Lung (tissue), 12 donors: Measurements from ENCODE around the gene MAP7D3. TPM values are rescaled to one million over a fixed set of nuclear protein-coding genes. Genes with fewer than 3 reads are reported as not detected.

Experiments used
- ATAC-seq: fragments of 200-7000 bp; cut with Tn5 transposase; one replicate; pipeline ENCODE4 v1.9.1; 2020; ENCODE audit warnings: moderate number of reproducible peaks; ENCODE audit not compliant: insufficient read depth, low FRiP score
- DNase-seq, 3 donors: peaks; one replicate each; pipeline ENCODE4 v3.0.0-alpha.2; 2013 to 2017
- H3K27ac ChIP-seq, 2 donors: one replicate each; pipeline ENCODE4 v1.5.1; 2013; ENCODE audit warnings: mild to moderate bottlenecking in 2 of 2, moderate library complexity in 2 of 2, control low read depth in 1 of 2, inconsistent platforms in 1 of 2, low read depth in 1 of 2, low read length in 1 of 2
- H3K27me3 ChIP-seq, 3 donors: one replicate each; pipeline ENCODE4 v1.5.1; 2013; ENCODE audit warnings: low read length in 2 of 3; ENCODE audit not compliant: control insufficient read depth in 3 of 3, insufficient read depth in 3 of 3
- H3K36me3 ChIP-seq, 4 donors: one replicate each; pipeline ENCODE4 v1.5.1; 2013; ENCODE audit warnings: low read length in 4 of 4, mild to moderate bottlenecking in 1 of 4, moderate library complexity in 1 of 4; ENCODE audit not compliant: control insufficient read depth in 4 of 4, insufficient read depth in 4 of 4
- H3K4me1 ChIP-seq, 5 donors: one replicate each; pipeline ENCODE4 v1.5.1; 2013; ENCODE audit warnings: low read length in 5 of 5, mild to moderate bottlenecking in 2 of 5, moderate library complexity in 1 of 5; ENCODE audit not compliant: control insufficient read depth in 5 of 5, insufficient read depth in 5 of 5
- H3K4me3 ChIP-seq: one replicate; pipeline ENCODE4 v1.5.1; 2013; ENCODE audit warnings: mild to moderate bottlenecking, control low read depth, moderate library complexity
- H3K9ac ChIP-seq, 2 donors: one replicate each; pipeline ENCODE4 v1.5.1; 2013; ENCODE audit warnings: low read length in 2 of 2, control low read depth in 1 of 2; ENCODE audit not compliant: insufficient read depth in 1 of 2
- H3K9me3 ChIP-seq, 4 donors: one replicate each; pipeline ENCODE4 v1.5.1; 2013; ENCODE audit warnings: low read length in 3 of 4, mild to moderate bottlenecking in 1 of 4, moderate library complexity in 1 of 4; ENCODE audit not compliant: control insufficient read depth in 4 of 4, insufficient read depth in 3 of 4
- CTCF ChIP-seq: IDR thresholded peaks from 2 replicates; pipeline ENCODE4 v1.5.1; 2012; ENCODE audit warnings: mild to moderate bottlenecking; ENCODE audit errors: control extremely low read depth, extremely low read depth
- WGBS, 2 donors: extraction: QIAGEN DNeasy Blood & Tissue Kit; methylation state at CpG; one replicate each; pipeline ENCODE4 v1.1.7; 2013; 5-methylcytosine and 5-hydroxymethylcytosine counted together
- polyA plus RNA-seq, 2 donors: library from polyadenylated mRNA; stranded (reverse); fragments of 200-250 nt; gene quantifications; one replicate each; pipeline ENCODE4 v1.2.1, GENCODE V29; 2013
- total RNA-seq, 2 donors: library from RNA; depleted of rRNA in 1 of 2; stranded (reverse); fragments of >200 nt in 1 of 2; gene quantifications; one replicate each; pipeline ENCODE4 v1.2.1, GENCODE V29; 2014 to 2021
- donor health status: control.
- donor health status: control.
- donor health status: Bipolar disorder and iron deficiency.
- donor health status: healthy.
- donor health status: DM: yes; HTN: yes; CAD: no.

Gene MAP7D3
- total and polyA plus RNA-seq, 4 donors: 4.0 to 10.5 (median 6.5) TPM

GRCh38 chrX:136272325-136272724, 21.1 kb upstream of the MAP7D3 start:
- 37 to 40% methylated on average over 1 of the region's 1 CpG for WGBS, 2 donors
- TF ChIP-seq CTCF: no peak
- Histone ChIP-seq H3K27me3 (peaks cover 0 to 14% (median 2%) of the 10 kb centered on the region in 3 donors), H3K36me3 (no peaks in the 10 kb centered on the region), H3K9me3 (no peaks in the 10 kb centered on the region), H3K4me1 (no peaks in the 10 kb centered on the region), H3K4me3 (no peak overlapping the region), H3K27ac (no peak overlapping the region), H3K9ac (no peak overlapping the region)
- ATAC-seq (no peak), DNase-seq (no peak)

GRCh38 chrX:136271300-136271699, 20.1 kb upstream of the MAP7D3 start:
- H3K36me3 ChIP-seq: no peaks in the 10 kb centered on the region
- no peak for TF ChIP-seq CTCF
- ATAC-seq (no peak), DNase-seq (no peak)
- no peaks in the 10 kb centered on the region for H3K9me3 ChIP-seq
- H3K27me3 ChIP-seq: peaks cover 0 to 14% (median 0%) of the 10 kb centered on the region in 3 donors
- 15 to 61% methylated on average over 1 of the region's 1 CpG for WGBS, 2 donors
- H3K4me1 ChIP-seq: no peaks in the 10 kb centered on the region
- no peak overlapping the region for H3K27ac ChIP-seq
- no peak overlapping the region for H3K4me3 ChIP-seq
- no peak overlapping the region for H3K9ac ChIP-seq

- H3K27ac ChIP-seq: no peak overlapping the region
- peaks cover 0 to 11% (median 0%) of the 10 kb centered on the region in 3 donors for H3K27me3 ChIP-seq
- H3K36me3 ChIP-seq: no peaks in the 10 kb centered on the region
- no peak for ATAC-seq
- 49 to 67% methylated on average over 1 of the region's 1 CpG for WGBS, 2 donors
- no peaks in the 10 kb centered on the region for H3K4me1 ChIP-seq
- H3K4me3 ChIP-seq: no peak overlapping the region
- H3K9me3 ChIP-seq: no peaks in the 10 kb centered on the region
- DNase-seq: no peak
- no peak for TF ChIP-seq CTCF
- H3K9ac ChIP-seq: no peak overlapping the region
Measured at GRCh38 chrX:136269921-136270320, 18.7 kb upstream of the MAP7D3 start.
